OCI-LY1 (cell line): ENCODE measurements around the gene POLR3B.

Experiments used
- CTCF ChIP-seq: fragments of 200-600 bp; sonication (generic), shearing (Covaris generic); IDR thresholded peaks from 2 replicates; pipeline ENCODE4 v1.5.1; 2017; ENCODE audit warnings: mild to moderate bottlenecking, antibody characterized with exemption, low read length, moderate library complexity, mixed read lengths
- EZH2 ChIP-seq: fragments of 200-600 bp; sonication (generic), shearing (Covaris generic); IDR thresholded peaks from 2 replicates; pipeline ENCODE4 v1.8.0; 2017; ENCODE audit warnings: borderline replicate concordance, mixed run types, mild to moderate bottlenecking, antibody characterized with exemption, low read length, moderate library complexity, mixed read lengths

GRCh38 chr12:106527356-106527755 lies 169.8 kb downstream of the POLR3B start:
- no peak for TF ChIP-seq EZH2
- no peak for TF ChIP-seq CTCF
